HG02678 (cell line): ENCODE data around the gene TRIO.

Experiments
- ATAC-seq: cut with Tn5 transposase; IDR thresholded peaks from one replicate; pipeline ENCODE4 v1.9.1; 2021; ENCODE audit warnings: mild to moderate bottlenecking, moderate library complexity; ENCODE audit not compliant: unreplicated experiment

The TRIO gene

GRCh38 chr5:14122089-14122488 is 21.1 kb upstream of the TRIO start:
- ATAC-seq, result no peak

DNA sequence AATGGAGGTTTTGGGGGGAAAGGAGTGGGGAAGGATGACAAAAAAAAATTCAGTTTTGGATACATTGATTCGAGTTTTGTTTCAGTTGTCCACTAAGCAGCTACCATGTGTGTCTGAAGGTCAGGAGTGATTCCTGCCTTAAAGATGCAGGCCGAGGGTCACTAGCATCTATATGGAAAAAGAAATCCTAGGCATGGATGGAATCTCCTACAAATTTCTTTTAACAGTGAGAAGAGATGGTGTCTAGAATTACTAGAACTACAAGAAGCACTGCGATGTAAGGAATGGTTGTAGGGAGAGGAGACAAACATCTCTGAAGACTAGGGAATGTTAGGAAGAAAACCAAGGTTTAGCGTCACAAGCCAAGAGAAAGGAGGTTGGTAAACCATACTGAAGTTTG is 19.6 kb upstream of the TRIO start:
- ATAC-seq, result no peak

DNA sequence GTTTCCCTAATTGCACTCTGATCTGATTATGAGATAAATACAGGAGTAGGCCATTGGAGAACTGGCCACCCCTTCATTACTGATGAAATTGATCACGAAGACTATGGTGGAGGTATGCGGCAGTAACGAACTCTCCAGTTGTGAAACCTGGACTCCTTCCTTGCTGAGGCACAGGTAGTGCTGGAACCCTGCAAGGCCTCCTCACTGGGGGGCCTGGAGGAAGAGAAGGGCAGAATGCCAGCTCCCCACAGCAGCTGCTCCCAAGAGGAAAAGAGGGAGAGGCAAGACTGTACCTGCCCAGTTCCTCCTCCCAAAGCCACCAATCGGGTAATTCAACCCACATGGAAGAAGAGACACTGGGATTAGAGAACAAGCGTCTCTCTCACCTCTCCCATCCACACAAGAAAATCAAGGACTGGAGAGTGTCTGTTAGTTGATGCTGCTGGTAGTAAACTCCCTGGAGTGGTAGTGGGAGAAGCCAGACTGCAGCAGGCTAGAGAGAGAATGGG is 19.1 kb upstream of the TRIO start:
- ATAC-seq, result no peak

- no peak for ATAC-seq
Observed at GRCh38 chr5:14125262-14125661, 17.9 kb upstream of the TRIO start.

GRCh38 chr5:14127587-14127986 is 15.6 kb upstream of the TRIO start:
- ATAC-seq, result no peak

GRCh38 chr5:14128079-14128478 is 15.1 kb upstream of the TRIO start:
- no peak for ATAC-seq

GRCh38 chr5:14129123-14129522 is 14.0 kb upstream of the TRIO start:
- ATAC-seq, result no peak

GRCh38 chr5:14131855-14132503 is 11.2 kb upstream of the TRIO start:
- ATAC-seq, result no peak

DNA sequence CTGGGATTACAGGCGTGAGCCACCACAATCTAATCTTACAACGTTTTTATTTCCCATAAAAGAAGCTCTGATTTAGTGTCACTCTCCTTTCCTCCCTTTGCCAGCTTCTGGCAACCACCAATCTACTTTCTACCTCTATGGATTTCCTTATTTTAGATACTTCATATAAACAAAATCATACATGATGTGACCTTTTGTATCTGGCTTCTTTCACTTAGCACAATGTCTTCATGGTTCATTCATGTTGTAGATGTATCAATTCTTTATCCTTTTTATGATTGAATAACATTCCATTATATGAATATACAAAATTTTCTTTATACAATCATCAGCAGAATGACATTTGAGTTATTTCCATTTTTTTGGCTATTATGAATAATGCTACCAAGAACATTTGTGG is 9.7 kb upstream of the TRIO start:
- ATAC-seq, result no peak

DNA sequence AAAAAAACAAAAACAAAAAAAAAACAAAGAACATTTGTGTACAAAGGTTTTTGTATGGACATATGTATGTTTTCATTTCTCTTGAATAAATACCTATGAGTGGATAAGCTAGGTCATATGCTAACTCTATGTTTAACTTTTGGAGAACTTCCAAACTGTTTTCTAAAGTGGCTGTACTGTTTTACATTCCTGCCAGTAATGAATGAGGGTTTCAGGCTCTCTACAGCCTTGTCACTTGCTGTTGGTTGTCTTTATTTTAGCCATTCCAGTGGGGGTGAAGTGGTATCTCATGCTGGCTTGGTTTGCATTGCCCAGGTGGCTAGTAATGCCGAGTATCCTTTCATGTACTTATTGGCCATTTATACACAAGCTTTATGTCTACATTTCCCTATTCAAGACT is 9.1 kb upstream of the TRIO start:
- ATAC-seq, result no peak

GRCh38 chr5:14134771-14135170 is 8.4 kb upstream of the TRIO start:
- ATAC-seq, result no peak

DNA sequence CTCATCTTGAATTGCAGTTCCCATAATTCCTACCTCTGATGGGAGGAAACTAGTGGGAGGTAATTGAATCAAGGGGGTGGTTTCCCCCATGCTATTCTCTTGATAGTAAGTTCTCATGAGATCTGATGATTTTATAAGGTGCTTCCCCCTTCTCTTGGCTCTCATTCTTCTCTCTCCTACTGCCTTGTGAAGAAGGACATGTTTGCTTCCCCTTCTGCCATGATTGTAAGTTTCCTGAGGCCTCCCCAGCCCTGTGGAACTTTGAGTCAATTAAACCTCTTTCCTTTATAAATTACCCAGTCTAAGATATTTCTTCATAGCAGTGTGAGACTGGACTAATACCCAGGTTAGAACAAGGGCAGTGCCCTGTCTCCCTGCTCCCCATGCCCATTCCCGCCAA is 7.5 kb upstream of the TRIO start:
- ATAC-seq, result no peak

DNA sequence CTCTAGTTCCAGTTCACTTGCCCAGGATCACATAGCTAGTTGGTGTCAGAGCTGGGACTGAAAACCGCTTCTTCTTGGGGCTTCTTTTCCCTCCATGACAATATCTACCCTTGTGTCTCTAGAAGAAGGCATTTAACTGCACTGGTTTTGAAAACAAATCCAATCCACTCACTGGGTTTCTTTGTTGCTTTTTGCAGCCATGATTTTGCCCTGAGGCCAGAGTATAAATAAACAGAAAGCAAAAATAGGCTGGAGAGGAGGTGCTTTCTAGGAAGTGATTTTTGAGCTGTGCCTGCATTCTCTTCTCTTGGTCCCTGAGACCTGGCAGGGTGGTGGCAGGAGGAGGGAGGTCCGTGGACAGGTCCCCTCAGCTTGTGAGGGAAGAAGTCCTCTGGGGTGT is 6.9 kb upstream of the TRIO start:
- no peak for ATAC-seq

GRCh38 chr5:14138608-14139540 is 4.3 kb upstream of the TRIO start:
- ATAC-seq, result no peak

- ATAC-seq, result no peak
Observed at GRCh38 chr5:14141764-14142163, 1.4 kb upstream of the TRIO start.

DNA sequence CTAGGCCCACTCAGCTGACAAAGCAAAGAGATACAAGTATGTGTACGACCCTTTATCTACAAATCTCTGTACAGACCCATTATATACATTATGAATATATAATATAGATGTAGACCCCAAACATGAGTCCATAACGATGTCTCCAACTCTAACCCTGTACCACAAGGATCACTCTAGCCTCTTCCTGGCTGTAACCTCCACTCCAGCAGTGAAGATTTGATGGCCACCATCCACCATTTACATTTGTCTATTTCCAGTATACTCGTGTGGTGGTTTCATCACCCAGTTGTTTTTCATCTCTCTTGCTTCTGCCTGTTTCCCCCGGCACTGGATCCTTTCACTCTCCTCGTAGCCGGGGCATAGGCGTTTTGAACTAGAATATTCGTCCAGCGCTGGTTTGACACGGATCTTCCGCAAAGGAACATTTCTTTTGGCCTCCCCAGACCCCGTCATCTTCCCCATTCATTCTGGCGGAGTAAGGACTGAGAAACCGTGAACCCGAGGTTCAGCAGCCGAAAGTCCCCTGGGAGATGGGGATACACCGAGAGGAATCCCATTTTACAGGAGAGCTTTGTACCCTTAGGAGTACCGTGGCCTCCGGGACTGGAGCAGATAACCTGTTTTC is 828 bp upstream of the TRIO start:
- ATAC-seq, result peak; percentile 0

- ATAC-seq, result peak; percentile 9
Observed at GRCh38 chr5:14143546-14143840, 351 bp downstream of the TRIO start.

GRCh38 chr5:14143841-14144585 is 871 bp downstream of the TRIO start:
- peak; percentile 9 for ATAC-seq

DNA sequence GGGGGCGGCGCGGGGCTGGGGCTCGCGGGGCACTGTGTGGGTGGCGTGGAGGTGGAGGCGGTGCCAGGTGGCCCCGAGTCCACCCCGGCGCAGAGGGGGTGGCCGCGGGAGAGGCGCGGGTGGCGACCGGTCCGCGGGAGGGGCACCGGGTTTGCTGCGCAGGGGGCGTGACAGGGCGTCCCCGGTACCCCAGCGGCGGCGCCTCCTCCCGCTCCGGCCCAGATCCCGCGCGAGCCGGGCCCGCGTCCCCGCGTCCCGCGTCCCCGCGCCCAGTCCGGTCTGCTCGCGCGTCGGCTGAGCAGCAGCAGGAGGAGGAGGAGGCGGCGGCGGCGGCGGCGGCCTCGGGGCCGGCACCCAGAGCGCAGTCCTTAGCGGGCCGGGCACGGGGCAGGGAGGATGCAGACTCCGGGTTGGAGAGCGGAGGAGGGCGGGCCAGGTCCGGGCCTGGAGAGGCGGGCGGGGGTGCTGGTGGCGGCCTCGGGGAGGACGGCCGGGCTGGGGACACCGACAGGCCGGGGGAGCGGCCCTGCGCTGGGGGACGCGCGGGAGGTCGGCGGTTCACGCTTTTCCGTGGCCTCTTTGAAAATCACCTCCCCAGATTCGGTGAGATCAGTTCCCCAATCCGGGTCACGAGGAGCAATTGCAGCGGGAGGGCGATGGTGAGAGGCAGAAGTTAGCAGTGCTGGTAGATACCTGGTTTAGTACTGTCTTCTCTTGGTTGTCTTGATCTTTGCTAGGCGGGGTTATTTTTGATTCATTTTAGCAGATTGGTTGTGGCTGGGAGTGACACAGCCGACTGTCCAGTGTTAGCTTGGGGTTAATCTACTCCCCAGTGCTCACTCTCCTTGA is 1.7 kb downstream of the TRIO start:
- ATAC-seq, result peak; percentile 52
